HUES64 (cell line): ENCODE measurements around the gene FGF18.

ENCODE experiments used
- H3K27ac ChIP-seq: 2 replicates; pipeline ENCODE4 v1.7.0; 2013; ENCODE audit warnings: low read depth, low read length, inconsistent platforms
- H3K27me3 ChIP-seq: 2 replicates; pipeline ENCODE4 v1.6.1; 2013; ENCODE audit warnings: mild to moderate bottlenecking, low read length; ENCODE audit not compliant: insufficient read depth
- H3K36me3 ChIP-seq: 2 replicates; pipeline ENCODE4 v1.6.1; 2013; ENCODE audit warnings: mild to moderate bottlenecking, low read length; ENCODE audit not compliant: insufficient read depth
- H3K4me1 ChIP-seq: 2 replicates; pipeline ENCODE4 v1.6.1; 2013; ENCODE audit warnings: mild to moderate bottlenecking, low read length, moderate library complexity; ENCODE audit not compliant: insufficient read depth
- H3K4me3 ChIP-seq: 2 replicates; pipeline ENCODE4 v1.5.1; 2013; ENCODE audit warnings: mild to moderate bottlenecking, low read length, moderate library complexity
- H3K9ac ChIP-seq: 2 replicates; pipeline ENCODE4 v1.6.1; 2013; ENCODE audit warnings: mild to moderate bottlenecking, low read depth, low read length
- H3K9me3 ChIP-seq: 2 replicates; pipeline ENCODE4 v1.6.1; 2013; ENCODE audit warnings: low read depth, low read length; ENCODE audit not compliant: insufficient read depth
- WGBS: fragments of 150-250, 120-280 bp; methylation state at CpG from one replicate; pipeline ENCODE4 v1.1.7; 2013; ENCODE audit warnings: missing lambda C conversion rate; 5-methylcytosine and 5-hydroxymethylcytosine counted together

Gene FGF18

DNA sequence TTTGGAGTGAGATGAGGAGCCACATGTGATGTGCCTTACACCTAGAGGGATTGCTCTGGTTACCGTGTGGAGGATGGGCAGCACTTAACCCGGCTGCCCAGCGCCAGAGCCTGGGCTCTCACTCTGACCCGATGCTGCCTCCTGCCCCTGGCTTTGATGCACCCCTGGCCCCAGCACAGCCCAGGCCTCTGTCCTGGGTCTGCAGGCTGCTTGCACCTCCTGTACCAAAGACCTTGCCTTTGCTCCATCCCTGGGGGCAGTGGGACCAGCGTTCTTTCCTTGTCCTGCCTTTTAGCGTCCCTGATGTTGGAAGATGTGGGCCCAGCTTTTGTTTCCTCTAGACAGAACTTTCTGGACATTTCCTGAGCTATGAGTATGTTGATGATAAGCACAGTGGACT, 40.4 kb downstream of the FGF18 start:
- no peak overlapping the region for H3K9ac ChIP-seq
- H3K9me3 ChIP-seq: no peaks in the 10 kb centered on the region
- H3K4me1 ChIP-seq: 0 out of 2 replicates have a peak, but pooled peaks cover 8% of the 10 kb centered on the region
- H3K27me3 ChIP-seq: no peaks in the 10 kb centered on the region
- WGBS: 87% methylated on average over 6 of the region's 6 CpGs
- no peak overlapping the region for H3K27ac ChIP-seq
- no peaks in the 10 kb centered on the region for H3K36me3 ChIP-seq
- no peak overlapping the region for H3K4me3 ChIP-seq

- Histone ChIP-seq H3K9ac (no peak overlapping the region), H3K27me3 (no peaks in the 10 kb centered on the region), H3K36me3 (no peaks in the 10 kb centered on the region), H3K4me1 (0 out of 2 replicates have a peak, but pooled peaks cover 8% of the 10 kb centered on the region), H3K27ac (no peak overlapping the region), H3K4me3 (no peak overlapping the region), H3K9me3 (no peaks in the 10 kb centered on the region)
- 35% methylated on average over 15 of the region's 15 CpGs for WGBS
Observed at GRCh38 chr5:171462136-171462927, 42.9 kb downstream of the FGF18 start.

- no peak overlapping the region for H3K9ac ChIP-seq
- no peak overlapping the region for H3K27ac ChIP-seq
- H3K9me3 ChIP-seq: no peaks in the 10 kb centered on the region
- H3K36me3 ChIP-seq: no peaks in the 10 kb centered on the region
- no peak overlapping the region for H3K4me3 ChIP-seq
- 0 out of 2 replicates have a peak, but pooled peaks cover 8% of the 10 kb centered on the region for H3K4me1 ChIP-seq
- H3K27me3 ChIP-seq: no peaks in the 10 kb centered on the region
- 90% methylated on average over 11 of the region's 11 CpGs for WGBS
Observed at GRCh38 chr5:171462928-171463861, 43.7 kb downstream of the FGF18 start.

GRCh38 chr5:171463862-171464229, 44.4 kb downstream of the FGF18 start:
- no peaks in the 10 kb centered on the region for H3K27me3 ChIP-seq
- H3K9me3 ChIP-seq: no peaks in the 10 kb centered on the region
- H3K36me3 ChIP-seq: no peaks in the 10 kb centered on the region
- H3K9ac ChIP-seq: no peak overlapping the region
- 93% methylated on average over 4 of the region's 4 CpGs for WGBS
- 0 out of 2 replicates have a peak, but pooled peaks cover 8% of the 10 kb centered on the region for H3K4me1 ChIP-seq
- no peak overlapping the region for H3K27ac ChIP-seq
- H3K4me3 ChIP-seq: no peak overlapping the region

GRCh38 chr5:171464829-171465228, 45.4 kb downstream of the FGF18 start:
- 94% methylated on average over 11 of the region's 12 CpGs for WGBS
- H3K4me1 ChIP-seq: peaks cover 14% of the 10 kb centered on the region
- no peaks in the 10 kb centered on the region for H3K9me3 ChIP-seq
- no peaks in the 10 kb centered on the region for H3K27me3 ChIP-seq
- H3K9ac ChIP-seq: no peak overlapping the region
- no peak overlapping the region for H3K4me3 ChIP-seq
- no peak overlapping the region for H3K27ac ChIP-seq
- H3K36me3 ChIP-seq: no peaks in the 10 kb centered on the region

DNA sequence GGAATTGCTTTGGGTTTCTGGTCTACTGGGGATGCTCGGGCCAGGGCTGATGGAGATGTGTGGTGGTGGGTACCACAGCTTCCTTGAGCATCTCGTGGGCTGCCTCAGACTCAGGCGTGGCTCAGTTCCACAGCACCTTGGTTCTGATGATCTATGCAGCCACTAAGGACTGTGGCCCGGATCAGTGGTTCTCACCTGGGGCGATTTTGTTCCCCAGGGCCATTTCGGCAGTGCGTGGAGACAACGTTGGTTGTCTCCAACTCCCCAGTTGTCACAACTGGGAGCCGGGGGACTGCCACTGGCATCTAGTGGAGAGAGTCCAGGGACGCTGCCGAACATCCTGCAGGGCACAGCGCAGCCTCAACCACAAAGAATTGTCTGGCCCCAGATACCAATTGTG, 47.7 kb downstream of the FGF18 start:
- no peaks in the 10 kb centered on the region for H3K36me3 ChIP-seq
- peaks cover 16% of the 10 kb centered on the region for H3K4me1 ChIP-seq
- no peak overlapping the region for H3K27ac ChIP-seq
- 93% methylated on average over 12 of the region's 12 CpGs for WGBS
- no peaks in the 10 kb centered on the region for H3K9me3 ChIP-seq
- no peak overlapping the region for H3K9ac ChIP-seq
- H3K4me3 ChIP-seq: no peak overlapping the region
- H3K27me3 ChIP-seq: no peaks in the 10 kb centered on the region

DNA sequence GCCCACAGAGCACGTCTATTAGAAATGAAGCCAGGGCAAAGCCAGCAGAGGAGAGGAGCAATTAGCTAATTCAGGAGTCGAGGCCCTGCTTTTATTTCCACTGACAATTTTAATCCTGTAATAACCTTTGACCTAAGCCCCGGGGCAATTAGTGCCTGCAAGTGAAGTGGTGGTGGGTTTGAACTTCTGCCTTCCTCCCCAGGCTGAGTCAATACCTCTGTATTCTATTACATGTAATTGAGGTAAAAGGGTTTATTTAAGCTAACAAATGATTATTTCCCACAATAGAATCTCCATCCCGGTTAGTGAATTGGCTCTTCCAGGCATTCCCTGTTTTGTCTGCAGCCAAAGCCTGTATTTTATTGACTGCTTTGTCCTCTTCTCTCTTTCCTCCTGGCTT, 49.9 kb downstream of the FGF18 start:
- WGBS: 40% methylated on average over 2 of the region's 4 CpGs
- H3K4me1 ChIP-seq: peaks cover 8% of the 10 kb centered on the region
- no peak overlapping the region for H3K4me3 ChIP-seq
- H3K27ac ChIP-seq: no peak overlapping the region
- no peaks in the 10 kb centered on the region for H3K36me3 ChIP-seq
- no peaks in the 10 kb centered on the region for H3K27me3 ChIP-seq
- H3K9me3 ChIP-seq: no peaks in the 10 kb centered on the region
- no peak overlapping the region for H3K9ac ChIP-seq

- Histone ChIP-seq H3K27me3 (no peaks in the 10 kb centered on the region), H3K9ac (no peak overlapping the region), H3K4me1 (peaks cover 8% of the 10 kb centered on the region), H3K4me3 (no peak overlapping the region), H3K27ac (no peak overlapping the region), H3K36me3 (no peaks in the 10 kb centered on the region), H3K9me3 (no peaks in the 10 kb centered on the region)
- 93% methylated on average over 15 of the region's 15 CpGs for WGBS
Observed at GRCh38 chr5:171470420-171470819, 51.0 kb downstream of the FGF18 start.

- Histone ChIP-seq H3K9me3 (no peaks in the 10 kb centered on the region), H3K27ac (no peak overlapping the region), H3K4me1 (peaks cover 5% of the 10 kb centered on the region), H3K36me3 (no peaks in the 10 kb centered on the region), H3K4me3 (no peak overlapping the region), H3K27me3 (no peaks in the 10 kb centered on the region), H3K9ac (no peak overlapping the region)
- WGBS: 93% methylated on average over 16 of the region's 16 CpGs
Observed at GRCh38 chr5:171474230-171474813, 54.9 kb downstream of the FGF18 start.

- no peaks in the 10 kb centered on the region for H3K9me3 ChIP-seq
- H3K27me3 ChIP-seq: no peaks in the 10 kb centered on the region
- no peaks in the 10 kb centered on the region for H3K4me1 ChIP-seq
- H3K36me3 ChIP-seq: no peaks in the 10 kb centered on the region
- no peak overlapping the region for H3K9ac ChIP-seq
- no peak overlapping the region for H3K4me3 ChIP-seq
- H3K27ac ChIP-seq: no peak overlapping the region
Observed at GRCh38 chr5:171475596-171475995, 56.1 kb downstream of the FGF18 start.

DNA sequence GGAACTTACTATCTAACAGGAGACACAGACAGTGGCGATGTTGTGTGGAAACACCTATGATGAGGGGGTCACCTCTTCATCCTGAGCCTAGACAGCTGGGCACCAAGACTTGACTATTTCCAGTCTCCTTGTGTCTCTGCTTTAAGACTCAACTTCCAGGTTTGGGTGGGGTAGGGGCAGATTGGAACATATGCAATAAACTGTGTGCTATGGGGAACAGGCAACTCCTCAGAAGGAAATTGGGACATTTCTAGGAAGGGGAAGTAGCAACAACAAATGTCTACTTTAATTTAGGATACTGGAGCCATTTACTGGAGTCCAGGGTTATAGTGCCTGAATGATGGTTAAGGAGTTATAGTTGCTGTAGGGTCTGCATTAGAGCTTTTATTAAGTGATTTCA, 57.3 kb downstream of the FGF18 start:
- H3K27ac ChIP-seq: no peak overlapping the region
- WGBS: 100% methylated on average over 1 of the region's 1 CpG
- H3K9me3 ChIP-seq: no peaks in the 10 kb centered on the region
- H3K27me3 ChIP-seq: no peaks in the 10 kb centered on the region
- no peak overlapping the region for H3K9ac ChIP-seq
- H3K36me3 ChIP-seq: no peaks in the 10 kb centered on the region
- H3K4me3 ChIP-seq: no peak overlapping the region
- no peaks in the 10 kb centered on the region for H3K4me1 ChIP-seq
